SHP77 treated with DMSO at 0.1 percent for 48 hours (cell line): ENCODE results near the gene DYRK1A.
"Not testable (repeated sequence)": the region's sequence is repeated elsewhere in the genome, so short reads cannot be mapped to it uniquely, and the experiment has no call there.

ENCODE experiments used
- DNase-seq: peaks from one replicate; lab custom pipeline; 2025; lab: John Stamatoyannopoulos, UW

DYRK1A gene

GRCh38 chr21:37528150-37528937, 161.8 kb downstream of the DYRK1A start:
- no peak for DNase-seq

- DNase-seq: no peak
These were observed 163.1 kb downstream of the DYRK1A start for GRCh38 chr21:37529649-37530048.

- DNase-seq: no peak
These were observed 164.4 kb downstream of the DYRK1A start for GRCh38 chr21:37530901-37531351.

- no peak for DNase-seq
These were observed 164.9 kb downstream of the DYRK1A start for GRCh38 chr21:37531431-37531932.

- no peak for DNase-seq
These were observed 166.6 kb downstream of the DYRK1A start for GRCh38 chr21:37532868-37533780.

GRCh38 chr21:37534431-37534830, 167.9 kb downstream of the DYRK1A start:
- DNase-seq: no peak

- DNase-seq: no peak
These were observed 168.6 kb downstream of the DYRK1A start for GRCh38 chr21:37535130-37535529.

- DNase-seq: no peak
These were observed 169.1 kb downstream of the DYRK1A start for GRCh38 chr21:37535672-37536071.

GRCh38 chr21:37536616-37537278, 170.2 kb downstream of the DYRK1A start:
- no peak for DNase-seq

- no peak for DNase-seq
These were observed 170.9 kb downstream of the DYRK1A start for GRCh38 chr21:37537391-37537996.

GRCh38 chr21:37538971-37539590, 172.5 kb downstream of the DYRK1A start:
- no peak for DNase-seq

GRCh38 chr21:37541128-37541527, 174.6 kb downstream of the DYRK1A start:
- DNase-seq: not testable (repeated sequence)

- no peak for DNase-seq
These were observed 175.9 kb downstream of the DYRK1A start for GRCh38 chr21:37542512-37542911.

- no peak for DNase-seq
These were observed 179.8 kb downstream of the DYRK1A start for GRCh38 chr21:37546299-37546908.

- DNase-seq: no peak
These were observed 180.5 kb downstream of the DYRK1A start for GRCh38 chr21:37546949-37547614.

GRCh38 chr21:37547615-37548200, 181.1 kb downstream of the DYRK1A start:
- no peak for DNase-seq

- DNase-seq: no peak
These were observed 182.0 kb downstream of the DYRK1A start for GRCh38 chr21:37548521-37548981.

- not testable (repeated sequence) for DNase-seq
These were observed 183.2 kb downstream of the DYRK1A start for GRCh38 chr21:37549730-37550129.

- no peak for DNase-seq
These were observed 183.6 kb downstream of the DYRK1A start for GRCh38 chr21:37550157-37550556.
